ENCODE measurements around the gene CDC40.
"Not testable (repeated sequence)": the region's sequence is repeated elsewhere in the genome, so short reads cannot be mapped to it uniquely, and the experiment has no call there.

CDC40 gene

GRCh38 chr6:110201151-110201884 is 21.1 kb downstream of the CDC40 start:
- no peak for DNase-seq

GRCh38 chr6:110207652-110208051 is 27.4 kb downstream of the CDC40 start:
- DNase-seq, result no peak

GRCh38 chr6:110211753-110212152 is 31.5 kb downstream of the CDC40 start:
- DNase-seq, result no peak

GRCh38 chr6:110214338-110214737 is 34.1 kb downstream of the CDC40 start:
- no peak for DNase-seq

- DNase-seq, result no peak
These were observed 35.9 kb downstream of the CDC40 start for GRCh38 chr6:110216140-110216539.

GRCh38 chr6:110217266-110217665 is 37.0 kb downstream of the CDC40 start:
- peak; percentile 57 for DNase-seq

- DNase-seq, result no peak
These were observed 41.5 kb downstream of the CDC40 start for GRCh38 chr6:110221738-110222137.

- DNase-seq, result no peak
These were observed 46.0 kb downstream of the CDC40 start for GRCh38 chr6:110226261-110226660.

GRCh38 chr6:110232450-110232849 is 52.2 kb downstream of the CDC40 start:
- peak; percentile 54 for DNase-seq

- DNase-seq, result peak; percentile 17
These were observed 53.6 kb downstream of the CDC40 start for GRCh38 chr6:110233770-110234374.

GRCh38 chr6:110236007-110236406 is 55.8 kb downstream of the CDC40 start:
- DNase-seq, result not testable (repeated sequence)

GRCh38 chr6:110239526-110240274 is 59.5 kb downstream of the CDC40 start:
- no peak for DNase-seq

- DNase-seq, result peak; percentile 10
These were observed 64.4 kb downstream of the CDC40 start for GRCh38 chr6:110244621-110245020.

GRCh38 chr6:110246378-110246777 is 66.2 kb downstream of the CDC40 start:
- DNase-seq, result no peak

GRCh38 chr6:110246900-110247546 is 66.8 kb downstream of the CDC40 start:
- DNase-seq, result no peak

GRCh38 chr6:110250058-110250457 is 69.8 kb downstream of the CDC40 start:
- DNase-seq, result no peak

GRCh38 chr6:110250838-110251237 is 70.6 kb downstream of the CDC40 start:
- no peak for DNase-seq

- peak; percentile 18 for DNase-seq
These were observed 75.1 kb downstream of the CDC40 start for GRCh38 chr6:110255211-110255750.

- DNase-seq, result no peak
These were observed 76.1 kb downstream of the CDC40 start for GRCh38 chr6:110256366-110256765.

GRCh38 chr6:110265273-110265672 is 85.0 kb downstream of the CDC40 start:
- no peak for DNase-seq

- no peak for DNase-seq
These were observed 86.8 kb downstream of the CDC40 start for GRCh38 chr6:110266996-110267395.

GRCh38 chr6:110269623-110270022 is 89.4 kb downstream of the CDC40 start:
- no peak for DNase-seq

GRCh38 chr6:110270165-110270564 is 89.9 kb downstream of the CDC40 start:
- DNase-seq, result peak; percentile 34

Measured in EL (cell line).